Type B pancreatic cell (in vitro differentiated cells): ENCODE measurements around the gene HDAC3. TPM values are rescaled to one million over a fixed set of nuclear protein-coding genes. Genes with fewer than 3 reads are reported as not detected.

Source experiments
- DNase-seq: peaks from one replicate; pipeline ENCODE4 v3.0.0; 2021; ENCODE audit warnings: mixed read lengths; ENCODE audit not compliant: unreplicated experiment; ENCODE audit errors: extremely low spot score
- H3K27ac Mint-ChIP-seq: 2 replicates; pipeline ENCODE4 v1.8.0; 2021; ENCODE audit warnings: mild to moderate bottlenecking, mixed read lengths
- H3K27me3 Mint-ChIP-seq: 2 replicates; pipeline ENCODE4 v1.8.0; 2021; ENCODE audit warnings: mixed read lengths
- H3K36me3 Mint-ChIP-seq: 2 replicates; pipeline ENCODE4 v1.8.0; 2021; ENCODE audit warnings: mixed read lengths
- H3K4me1 Mint-ChIP-seq: one replicate; pipeline ENCODE4 v1.8.0; 2021; ENCODE audit warnings: mixed read lengths; ENCODE audit not compliant: unreplicated experiment
- H3K4me3 Mint-ChIP-seq: 2 replicates; pipeline ENCODE4 v1.8.0; 2021; ENCODE audit warnings: mild to moderate bottlenecking, mixed read lengths
- H3K9me3 Mint-ChIP-seq: 2 replicates; pipeline ENCODE4 v1.8.0; 2021; ENCODE audit warnings: mixed read lengths
- total RNA-seq: library from RNA; stranded (reverse); gene quantifications from 2 replicates; pipeline ENCODE4 v1.2.1, GENCODE V29; 2021; ENCODE audit warnings: low replicate concordance
- TF ChIP-seq, protein P1 (sequence below): fragments of 200-600 bp; sonication (generic); conservative IDR thresholded peaks from 2 replicates; pipeline ENCODE4 v1.5.0; 2021; ENCODE audit warnings: antibody characterized with exemption, mild to moderate bottlenecking

The HDAC3 gene
- total RNA-seq, 1 donor from 2014 or later: 87.8 TPM

- peaks cover 3% of the 10 kb centered on the region for H3K36me3 Mint-ChIP-seq
- no peaks in the 10 kb centered on the region for H3K27me3 Mint-ChIP-seq
- H3K9me3 Mint-ChIP-seq: no peaks in the 10 kb centered on the region
- TF ChIP-seq, protein P1, sequence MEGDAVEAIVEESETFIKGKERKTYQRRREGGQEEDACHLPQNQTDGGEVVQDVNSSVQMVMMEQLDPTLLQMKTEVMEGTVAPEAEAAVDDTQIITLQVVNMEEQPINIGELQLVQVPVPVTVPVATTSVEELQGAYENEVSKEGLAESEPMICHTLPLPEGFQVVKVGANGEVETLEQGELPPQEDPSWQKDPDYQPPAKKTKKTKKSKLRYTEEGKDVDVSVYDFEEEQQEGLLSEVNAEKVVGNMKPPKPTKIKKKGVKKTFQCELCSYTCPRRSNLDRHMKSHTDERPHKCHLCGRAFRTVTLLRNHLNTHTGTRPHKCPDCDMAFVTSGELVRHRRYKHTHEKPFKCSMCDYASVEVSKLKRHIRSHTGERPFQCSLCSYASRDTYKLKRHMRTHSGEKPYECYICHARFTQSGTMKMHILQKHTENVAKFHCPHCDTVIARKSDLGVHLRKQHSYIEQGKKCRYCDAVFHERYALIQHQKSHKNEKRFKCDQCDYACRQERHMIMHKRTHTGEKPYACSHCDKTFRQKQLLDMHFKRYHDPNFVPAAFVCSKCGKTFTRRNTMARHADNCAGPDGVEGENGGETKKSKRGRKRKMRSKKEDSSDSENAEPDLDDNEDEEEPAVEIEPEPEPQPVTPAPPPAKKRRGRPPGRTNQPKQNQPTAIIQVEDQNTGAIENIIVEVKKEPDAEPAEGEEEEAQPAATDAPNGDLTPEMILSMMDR: no peak
- no peaks in the 10 kb centered on the region for H3K4me1 Mint-ChIP-seq
- H3K27ac Mint-ChIP-seq: no peak overlapping the region
- no peak for DNase-seq
- H3K4me3 Mint-ChIP-seq: no peak overlapping the region
Measured at GRCh38 chr5:141656396-141656795, 19.7 kb upstream of the HDAC3 start.

GRCh38 chr5:141655020-141655419, 18.4 kb upstream of the HDAC3 start:
- Mint-ChIP-seq H3K4me1 (peaks cover 4% of the 10 kb centered on the region), H3K27ac (no peak overlapping the region), H3K27me3 (no peaks in the 10 kb centered on the region), H3K36me3 (peaks cover 3% of the 10 kb centered on the region), H3K4me3 (no peak overlapping the region), H3K9me3 (no peaks in the 10 kb centered on the region)
- TF ChIP-seq, protein P1: no peak
- no peak for DNase-seq

DNA sequence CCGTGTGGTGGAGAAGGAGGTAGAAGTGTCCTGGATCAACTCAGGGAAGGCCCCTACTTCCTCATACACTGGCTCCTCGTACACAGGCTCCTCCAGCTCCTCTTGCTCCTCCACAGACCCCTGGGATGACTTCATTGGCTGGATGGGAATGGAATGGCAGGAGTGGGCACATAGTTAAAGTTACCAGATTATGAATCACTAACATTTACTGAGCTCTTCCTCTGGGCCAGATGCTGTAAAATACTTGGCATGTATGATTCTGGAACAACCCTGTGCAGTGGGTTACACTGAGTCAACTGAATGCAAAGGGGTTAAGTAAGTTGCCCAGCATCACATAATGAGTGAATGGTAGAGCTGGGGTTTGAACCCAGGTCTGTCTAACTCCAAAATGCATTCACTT, 17.6 kb upstream of the HDAC3 start:
- Mint-ChIP-seq H3K27me3 (no peaks in the 10 kb centered on the region), H3K4me3 (no peak overlapping the region), H3K27ac (no peak overlapping the region), H3K36me3 (peaks cover 2% of the 10 kb centered on the region), H3K9me3 (no peaks in the 10 kb centered on the region), H3K4me1 (peaks cover 4% of the 10 kb centered on the region)
- TF ChIP-seq, protein P1: no peak
- no peak for DNase-seq

DNA sequence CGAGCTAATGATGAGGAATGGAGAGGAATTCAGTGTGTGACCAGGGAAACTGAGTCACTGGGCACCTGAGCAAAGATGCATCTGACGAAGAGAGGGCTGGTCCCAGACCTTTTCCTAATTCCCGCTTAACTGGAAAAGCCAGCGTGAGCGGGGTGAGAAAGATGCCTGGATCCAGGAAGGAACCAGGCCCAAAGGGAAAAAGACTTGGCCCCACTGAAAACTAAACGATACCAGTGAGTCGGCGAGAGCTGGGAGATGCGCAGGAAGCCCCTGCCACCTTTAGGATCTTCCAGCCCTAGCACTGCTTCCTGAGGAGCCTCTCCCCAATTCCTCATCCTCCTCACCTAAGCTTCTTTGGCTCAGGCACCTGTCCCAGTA, 15.1 kb upstream of the HDAC3 start:
- Mint-ChIP-seq H3K27ac (peak overlapping the region; percentile 9), H3K9me3 (no peaks in the 10 kb centered on the region), H3K4me3 (peak overlapping the region; percentile 99), H3K27me3 (no peaks in the 10 kb centered on the region), H3K36me3 (no peaks in the 10 kb centered on the region), H3K4me1 (peaks cover 4% of the 10 kb centered on the region)
- TF ChIP-seq, protein P1: no peak
- no peak for DNase-seq

GRCh38 chr5:141650851-141651727, 14.4 kb upstream of the HDAC3 start, which contains the start of gene FCHSD1:
Gene FCHSD1, minus strand, starts transcription at chr5:141651418. Its CDS starts 50 bp downstream, at chr5:141651368.
- Mint-ChIP-seq H3K4me3 (peak within 1 kb of the TSS; percentile 99), H3K9me3 (no peaks in the 10 kb centered on the region), H3K27me3 (no peaks in the 10 kb centered on the region), H3K4me1 (peaks cover 4% of the 10 kb centered on the region), H3K27ac (peak within 1 kb of the TSS; percentile 9), H3K36me3 (peaks cover 1% of the 10 kb centered on the region)
- DNase-seq: peak; percentile 88
- TF ChIP-seq, protein P1: peak; percentile 37
